ENCODE data around the gene FAF1.
"Not testable (repeated sequence)": the region's sequence is repeated elsewhere in the genome, so short reads cannot be mapped to it uniquely, and the experiment has no call there.

Gene FAF1

GRCh38 chr1:50907610-50908009 lies 52.5 kb downstream of the FAF1 start:
- not testable (repeated sequence) for DNase-seq

GRCh38 chr1:50906050-50906449 lies 54.0 kb downstream of the FAF1 start:
- not testable (repeated sequence) for DNase-seq

- DNase-seq: no peak
These were observed 57.6 kb downstream of the FAF1 start for GRCh38 chr1:50902419-50902818.

- DNase-seq: no peak
These were observed 58.2 kb downstream of the FAF1 start for GRCh38 chr1:50901872-50902271.

- DNase-seq: no peak
These were observed 61.3 kb downstream of the FAF1 start for GRCh38 chr1:50898773-50899172.

- no peak for DNase-seq
These were observed 65.7 kb downstream of the FAF1 start for GRCh38 chr1:50894340-50894739.

- no peak for DNase-seq
These were observed 66.6 kb downstream of the FAF1 start for GRCh38 chr1:50893466-50893865.

GRCh38 chr1:50887555-50887954 lies 72.5 kb downstream of the FAF1 start:
- DNase-seq: not testable (repeated sequence)

- DNase-seq: no peak
These were observed 79.7 kb downstream of the FAF1 start for GRCh38 chr1:50880373-50880772.

GRCh38 chr1:50879137-50879536 lies 80.9 kb downstream of the FAF1 start:
- no peak for DNase-seq

- no peak for DNase-seq
These were observed 81.6 kb downstream of the FAF1 start for GRCh38 chr1:50878434-50878833.

GRCh38 chr1:50877641-50878040 lies 82.4 kb downstream of the FAF1 start:
- DNase-seq: no peak

- DNase-seq: peak; percentile 43
These were observed 86.4 kb downstream of the FAF1 start for GRCh38 chr1:50873458-50874187.

- not testable (repeated sequence) for DNase-seq
These were observed 95.2 kb downstream of the FAF1 start for GRCh38 chr1:50864845-50865244.

GRCh38 chr1:50861772-50862171 lies 98.3 kb downstream of the FAF1 start:
- no peak for DNase-seq

GRCh38 chr1:50860702-50861101 lies 99.4 kb downstream of the FAF1 start:
- no peak for DNase-seq

- DNase-seq: no peak
These were observed 99.8 kb downstream of the FAF1 start for GRCh38 chr1:50860256-50860655.

- no peak for DNase-seq
These were observed 100.4 kb downstream of the FAF1 start for GRCh38 chr1:50859657-50860056.

- DNase-seq: no peak
These were observed 101.3 kb downstream of the FAF1 start for GRCh38 chr1:50858761-50859160.

GRCh38 chr1:50857702-50858101 lies 102.4 kb downstream of the FAF1 start:
- peak; percentile 3 for DNase-seq

- no peak for DNase-seq
These were observed 106.7 kb downstream of the FAF1 start for GRCh38 chr1:50853325-50853724.

GRCh38 chr1:50852889-50853288 lies 107.2 kb downstream of the FAF1 start:
- no peak for DNase-seq

GRCh38 chr1:50851466-50851865 lies 108.6 kb downstream of the FAF1 start:
- DNase-seq: no peak

GRCh38 chr1:50851034-50851433 lies 109.0 kb downstream of the FAF1 start:
- no peak for DNase-seq

GRCh38 chr1:50847303-50847702 lies 112.8 kb downstream of the FAF1 start:
- DNase-seq: no peak

All from fibroblast of skin of abdomen (primary cell).